ENCODE results near the gene NKIRAS2.

Gene NKIRAS2

DNA sequence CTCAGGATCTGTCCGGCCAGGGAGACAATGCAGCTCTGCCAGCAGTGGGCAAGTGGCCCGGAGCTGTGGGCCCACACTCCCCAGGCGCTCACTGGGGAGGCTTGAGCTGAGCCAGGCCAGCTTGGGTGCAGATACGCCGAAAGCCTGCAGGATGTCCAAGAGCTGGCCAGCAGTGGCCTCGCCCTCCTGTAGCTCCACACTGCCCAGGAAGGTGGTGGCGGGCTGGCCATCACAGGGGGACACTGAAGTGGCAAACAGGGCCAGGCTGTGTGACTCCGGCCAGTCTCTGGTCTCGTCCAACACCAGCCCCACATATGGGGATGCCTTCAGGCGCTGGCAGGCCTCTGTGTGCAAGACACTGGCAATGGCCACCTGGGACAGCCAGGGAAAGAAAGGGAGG is 20.9 kb downstream of the NKIRAS2 start:
- H3K36me3 ChIP-seq (ENCODE audit: control insufficient read depth in 2 of 2, insufficient read depth in 2 of 2, low read length in 2 of 2): no peaks in the 10 kb centered on the region
- H3K4me3 ChIP-seq (ENCODE audit: low read length in 2 of 2): no peak overlapping the region
- H3K27me3 ChIP-seq (ENCODE audit: control insufficient read depth in 2 of 2, insufficient read depth in 2 of 2, low read length in 2 of 2): no peaks in the 10 kb centered on the region
- H3K9me3 ChIP-seq (ENCODE audit: control insufficient read depth in 2 of 2, low read length in 2 of 2): no peaks in the 10 kb centered on the region
- H3K4me1 ChIP-seq (ENCODE audit: control insufficient read depth in 2 of 2, insufficient read depth in 2 of 2, low read length in 2 of 2): no peaks in the 10 kb centered on the region
- H3K27ac ChIP-seq (ENCODE audit: low read depth in 2 of 2, low read length in 2 of 2): no peak overlapping the region
- H3K9ac ChIP-seq (ENCODE audit: low read depth in 1 of 2, low read length in 2 of 2): no peak overlapping the region

DNA sequence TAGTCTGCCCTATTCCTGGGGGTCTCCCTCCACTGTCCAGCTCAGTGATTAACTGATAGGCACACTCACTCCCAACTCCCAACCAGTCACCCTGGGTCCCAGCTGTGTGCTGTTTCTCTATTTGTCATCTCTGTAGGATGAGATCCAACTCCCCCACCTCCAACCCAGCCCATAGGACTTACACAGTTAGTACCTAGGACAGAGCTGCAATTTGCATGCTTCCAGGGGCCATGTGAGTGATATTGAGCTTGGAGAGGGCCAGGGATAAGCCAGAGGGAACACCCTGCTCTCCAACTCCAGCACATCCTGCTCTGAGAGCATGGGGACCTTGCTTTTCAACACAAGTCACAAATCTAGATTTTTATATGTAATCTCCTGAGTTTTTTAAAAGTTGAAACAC is 21.7 kb downstream of the NKIRAS2 start:
- H3K27ac ChIP-seq (ENCODE audit: low read depth in 2 of 2, low read length in 2 of 2): no peak overlapping the region
- H3K4me1 ChIP-seq (ENCODE audit: control insufficient read depth in 2 of 2, insufficient read depth in 2 of 2, low read length in 2 of 2): no peaks in the 10 kb centered on the region
- H3K27me3 ChIP-seq (ENCODE audit: control insufficient read depth in 2 of 2, insufficient read depth in 2 of 2, low read length in 2 of 2): no peaks in the 10 kb centered on the region
- no peaks in the 10 kb centered on the region for H3K9me3 ChIP-seq (ENCODE audit: control insufficient read depth in 2 of 2, low read length in 2 of 2)
- H3K36me3 ChIP-seq (ENCODE audit: control insufficient read depth in 2 of 2, insufficient read depth in 2 of 2, low read length in 2 of 2): no peaks in the 10 kb centered on the region
- no peak overlapping the region for H3K4me3 ChIP-seq (ENCODE audit: low read length in 2 of 2)
- no peak overlapping the region for H3K9ac ChIP-seq (ENCODE audit: low read depth in 1 of 2, low read length in 2 of 2)

DNA sequence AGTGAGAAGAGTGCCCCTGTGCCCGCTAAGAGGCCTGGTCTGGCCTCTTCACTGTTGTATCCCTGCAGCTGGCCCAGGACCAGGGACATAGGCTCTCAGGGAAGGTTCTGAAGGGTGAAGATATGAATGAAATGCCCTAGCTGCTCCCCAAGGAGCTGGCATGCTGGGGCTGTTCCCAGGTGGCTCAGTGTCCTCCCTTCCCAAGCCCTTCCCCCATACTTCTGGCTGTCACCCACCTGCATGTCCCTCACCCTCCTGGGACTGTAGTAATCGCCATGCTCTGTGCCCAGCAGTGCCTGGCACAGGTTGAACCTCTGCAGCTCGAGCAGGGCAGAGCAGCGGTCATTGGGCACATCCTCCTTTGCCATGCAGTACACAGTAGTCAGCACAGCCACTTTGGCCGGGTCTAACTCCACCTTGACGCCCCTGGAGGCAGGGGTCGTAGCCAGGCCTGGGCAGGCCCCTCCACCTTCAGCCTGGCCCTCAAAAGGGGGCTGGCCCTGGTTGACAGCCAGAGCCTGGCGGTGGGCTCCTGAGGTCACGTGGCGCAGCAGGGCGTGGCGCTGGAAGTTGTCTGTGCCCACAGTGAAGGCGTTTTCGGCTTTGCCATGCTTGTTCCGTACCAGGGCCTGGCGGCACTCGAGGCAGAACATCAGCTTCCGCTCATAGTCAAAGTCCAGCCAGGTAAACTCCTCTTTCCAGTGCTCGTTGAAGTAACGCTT is 22.9 kb downstream of the NKIRAS2 start:
- Histone ChIP-seq H3K9ac (ENCODE audit: low read depth in 1 of 2, low read length in 2 of 2) (no peak overlapping the region), H3K27ac (ENCODE audit: low read depth in 2 of 2, low read length in 2 of 2) (no peak overlapping the region), H3K4me3 (ENCODE audit: low read length in 2 of 2) (no peak overlapping the region), H3K36me3 (ENCODE audit: control insufficient read depth in 2 of 2, insufficient read depth in 2 of 2, low read length in 2 of 2) (no peaks in the 10 kb centered on the region), H3K4me1 (ENCODE audit: control insufficient read depth in 2 of 2, insufficient read depth in 2 of 2, low read length in 2 of 2) (no peaks in the 10 kb centered on the region), H3K27me3 (ENCODE audit: control insufficient read depth in 2 of 2, insufficient read depth in 2 of 2, low read length in 2 of 2) (no peaks in the 10 kb centered on the region), H3K9me3 (ENCODE audit: control insufficient read depth in 2 of 2, low read length in 2 of 2) (no peaks in the 10 kb centered on the region)

DNA sequence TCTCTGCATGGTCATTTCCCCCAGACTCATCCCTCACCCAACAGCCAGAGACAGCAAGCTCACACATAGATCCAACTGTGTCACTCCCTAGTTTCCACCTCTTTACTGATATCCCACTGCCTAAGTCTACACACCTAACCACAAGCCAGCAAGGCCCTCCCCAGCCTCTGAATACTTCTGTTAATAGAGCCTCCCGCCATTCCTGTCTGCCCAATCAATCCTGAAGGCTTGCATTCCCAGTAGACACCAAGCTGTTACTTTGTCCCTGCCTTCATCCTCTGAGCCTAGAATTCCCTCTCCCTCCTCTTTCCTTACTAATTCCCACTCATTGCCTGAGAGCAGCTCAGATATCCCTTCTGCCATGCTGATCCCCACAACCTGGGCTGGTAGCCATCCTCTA is 25.8 kb downstream of the NKIRAS2 start:
- Histone ChIP-seq H3K4me3 (ENCODE audit: low read length in 2 of 2) (no peak overlapping the region), H3K36me3 (ENCODE audit: control insufficient read depth in 2 of 2, insufficient read depth in 2 of 2, low read length in 2 of 2) (no peaks in the 10 kb centered on the region), H3K9ac (ENCODE audit: low read depth in 1 of 2, low read length in 2 of 2) (no peak overlapping the region), H3K9me3 (ENCODE audit: control insufficient read depth in 2 of 2, low read length in 2 of 2) (no peaks in the 10 kb centered on the region), H3K27me3 (ENCODE audit: control insufficient read depth in 2 of 2, insufficient read depth in 2 of 2, low read length in 2 of 2) (no peaks in the 10 kb centered on the region), H3K4me1 (ENCODE audit: control insufficient read depth in 2 of 2, insufficient read depth in 2 of 2, low read length in 2 of 2) (peaks cover 6% of the 10 kb centered on the region in 2 donors), H3K27ac (ENCODE audit: low read depth in 2 of 2, low read length in 2 of 2) (no peak overlapping the region)

DNA sequence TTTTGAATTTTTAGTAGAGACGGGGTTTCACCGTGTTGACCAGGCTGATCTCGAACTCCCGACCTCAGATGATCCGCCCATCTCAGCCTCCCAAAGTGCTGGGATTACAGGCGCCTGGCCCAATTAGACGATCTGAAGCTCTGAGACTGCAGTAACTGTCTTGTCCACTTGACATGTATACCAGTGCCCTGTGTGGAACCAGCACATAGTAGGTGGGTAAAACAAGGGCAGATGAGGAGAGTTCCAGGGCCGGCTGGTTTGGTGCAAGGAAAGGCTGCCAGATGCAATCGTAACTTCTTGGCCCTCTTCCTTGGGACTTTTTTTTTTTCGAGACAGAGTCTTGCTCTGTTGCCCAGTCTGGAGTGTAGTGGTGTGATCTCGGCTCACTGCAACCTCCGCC is 27.5 kb downstream of the NKIRAS2 start:
- Histone ChIP-seq H3K27me3 (ENCODE audit: control insufficient read depth in 2 of 2, insufficient read depth in 2 of 2, low read length in 2 of 2) (peaks cover 0 to 4% of the 10 kb centered on the region in 2 donors), H3K4me3 (ENCODE audit: low read length in 2 of 2) (no peak overlapping the region), H3K36me3 (ENCODE audit: control insufficient read depth in 2 of 2, insufficient read depth in 2 of 2, low read length in 2 of 2) (no peaks in the 10 kb centered on the region), H3K9me3 (ENCODE audit: control insufficient read depth in 2 of 2, low read length in 2 of 2) (no peaks in the 10 kb centered on the region), H3K9ac (ENCODE audit: low read depth in 1 of 2, low read length in 2 of 2) (no peak overlapping the region), H3K27ac (ENCODE audit: low read depth in 2 of 2, low read length in 2 of 2) (no peak overlapping the region), H3K4me1 (ENCODE audit: control insufficient read depth in 2 of 2, insufficient read depth in 2 of 2, low read length in 2 of 2) (peaks cover 6% of the 10 kb centered on the region in 2 donors)

DNA sequence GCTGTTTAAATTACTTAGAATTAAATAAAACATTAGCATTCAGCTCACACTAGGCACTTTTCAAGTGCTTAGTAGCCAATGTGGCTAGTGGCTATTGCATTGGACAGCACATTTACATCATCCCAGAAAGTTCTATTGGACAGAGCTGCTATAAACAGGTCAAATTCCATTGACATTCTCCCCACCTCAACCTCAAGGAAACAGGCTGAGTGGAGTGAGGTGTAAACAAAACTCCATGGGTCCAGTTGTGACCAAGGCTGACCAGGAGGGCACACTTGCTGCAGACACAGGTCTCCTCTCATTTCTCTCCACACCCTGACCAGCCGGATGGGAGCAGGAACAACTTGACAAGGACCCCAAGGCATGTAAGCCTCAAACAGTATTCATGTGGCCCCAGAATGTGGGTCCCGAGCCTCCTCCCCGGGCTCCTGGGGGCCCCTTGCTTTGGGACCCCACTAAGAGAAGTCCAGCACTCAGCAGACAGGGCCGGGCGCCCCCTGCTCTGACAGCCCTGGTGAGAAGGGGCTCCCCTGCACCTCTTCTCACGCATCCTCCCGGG is 30.0 kb downstream of the NKIRAS2 start:
- H3K9me3 ChIP-seq (ENCODE audit: control insufficient read depth in 2 of 2, low read length in 2 of 2): no peaks in the 10 kb centered on the region
- H3K36me3 ChIP-seq (ENCODE audit: control insufficient read depth in 2 of 2, insufficient read depth in 2 of 2, low read length in 2 of 2): no peaks in the 10 kb centered on the region
- peaks cover 0 to 9% of the 10 kb centered on the region in 2 donors for H3K27me3 ChIP-seq (ENCODE audit: control insufficient read depth in 2 of 2, insufficient read depth in 2 of 2, low read length in 2 of 2)
- H3K4me3 ChIP-seq (ENCODE audit: low read length in 2 of 2): peak overlapping the region; percentile 66 to 69
- H3K4me1 ChIP-seq (ENCODE audit: control insufficient read depth in 2 of 2, insufficient read depth in 2 of 2, low read length in 2 of 2): peaks cover 6% of the 10 kb centered on the region in 2 donors
- peak overlapping the region; percentile 58 to 80 for H3K9ac ChIP-seq (ENCODE audit: low read depth in 1 of 2, low read length in 2 of 2)
- no peak overlapping the region for H3K27ac ChIP-seq (ENCODE audit: low read depth in 2 of 2, low read length in 2 of 2)

DNA sequence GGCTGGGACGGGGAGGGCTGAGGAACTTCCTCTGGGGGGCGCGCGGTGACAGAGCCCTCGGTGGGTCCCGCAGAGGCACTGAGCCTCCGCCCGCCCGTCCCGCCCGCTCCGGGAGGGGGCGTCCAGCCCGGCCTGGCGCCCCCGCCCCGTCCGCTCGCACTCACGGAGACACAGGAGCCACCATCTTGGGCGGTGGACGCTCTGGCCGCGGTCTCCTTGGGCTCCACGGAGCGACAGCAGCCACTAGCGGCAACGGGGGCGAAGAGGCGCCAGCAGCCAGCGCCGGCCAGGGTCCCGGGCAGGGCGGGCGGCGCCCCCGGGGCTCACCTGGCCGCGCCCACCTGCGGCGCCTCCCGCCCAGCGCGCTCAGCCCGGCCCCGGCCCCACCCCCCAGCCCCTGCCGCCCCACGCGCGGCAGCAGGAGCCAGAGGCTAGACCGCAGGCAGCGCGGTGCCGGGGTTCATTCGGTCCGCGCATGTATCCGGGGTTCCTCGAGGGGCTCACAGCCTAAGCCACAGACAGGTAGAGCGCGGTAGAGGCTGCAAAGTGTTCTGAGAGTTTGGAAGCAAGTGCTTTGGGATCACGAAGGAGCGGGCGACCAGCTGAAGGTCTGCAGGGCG is 30.6 kb downstream of the NKIRAS2 start, which contains the start of gene C17orf113:
Gene C17orf113 (minus strand): TSS at position 209 of the 620 bp plus-strand sequence. CDS start 7,225 bp downstream, outside the sequence.
- Histone ChIP-seq H3K36me3 (ENCODE audit: control insufficient read depth in 2 of 2, insufficient read depth in 2 of 2, low read length in 2 of 2) (no peaks in the 10 kb centered on the region), H3K4me3 (ENCODE audit: low read length in 2 of 2) (peak within 1 kb of the TSS; percentile 66 to 69), H3K9me3 (ENCODE audit: control insufficient read depth in 2 of 2, low read length in 2 of 2) (no peaks in the 10 kb centered on the region), H3K27ac (ENCODE audit: low read depth in 2 of 2, low read length in 2 of 2) (no peak within 1 kb of the TSS), H3K27me3 (ENCODE audit: control insufficient read depth in 2 of 2, insufficient read depth in 2 of 2, low read length in 2 of 2) (peaks cover 0 to 9% of the 10 kb centered on the region in 2 donors), H3K4me1 (ENCODE audit: control insufficient read depth in 2 of 2, insufficient read depth in 2 of 2, low read length in 2 of 2) (peaks cover 6% of the 10 kb centered on the region in 2 donors), H3K9ac (ENCODE audit: low read depth in 1 of 2, low read length in 2 of 2) (peak within 1 kb of the TSS; percentile 58 to 80)

DNA sequence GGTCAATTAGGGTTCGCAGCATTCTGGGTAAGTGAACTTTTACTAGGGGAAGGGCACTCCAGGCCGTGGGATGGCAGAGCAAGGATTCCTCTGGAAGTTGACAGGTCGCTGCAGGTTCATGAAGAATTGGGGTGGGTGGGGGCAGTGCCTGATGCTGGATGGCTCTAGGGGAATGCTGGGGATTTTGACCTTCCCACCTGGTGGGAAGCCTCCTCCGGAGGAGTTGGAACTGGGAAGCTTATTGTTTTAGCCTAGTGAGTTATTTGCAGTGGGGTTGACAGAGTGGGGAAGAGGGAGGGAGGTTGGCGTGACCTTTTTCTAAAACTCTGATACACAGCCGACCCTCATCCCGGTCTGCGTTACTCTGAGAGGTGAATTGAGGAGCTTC is 31.1 kb downstream of the NKIRAS2 start:
- H3K27me3 ChIP-seq (ENCODE audit: control insufficient read depth in 2 of 2, insufficient read depth in 2 of 2, low read length in 2 of 2): peaks cover 0 to 9% of the 10 kb centered on the region in 2 donors
- H3K27ac ChIP-seq (ENCODE audit: low read depth in 2 of 2, low read length in 2 of 2): no peak overlapping the region
- H3K4me1 ChIP-seq (ENCODE audit: control insufficient read depth in 2 of 2, insufficient read depth in 2 of 2, low read length in 2 of 2): peaks cover 6% of the 10 kb centered on the region in 2 donors
- peak overlapping the region; percentile 66 to 69 for H3K4me3 ChIP-seq (ENCODE audit: low read length in 2 of 2)
- peak overlapping the region; percentile 52 to 80 for H3K9ac ChIP-seq (ENCODE audit: low read depth in 1 of 2, low read length in 2 of 2)
- H3K9me3 ChIP-seq (ENCODE audit: control insufficient read depth in 2 of 2, low read length in 2 of 2): no peaks in the 10 kb centered on the region
- H3K36me3 ChIP-seq (ENCODE audit: control insufficient read depth in 2 of 2, insufficient read depth in 2 of 2, low read length in 2 of 2): no peaks in the 10 kb centered on the region

DNA sequence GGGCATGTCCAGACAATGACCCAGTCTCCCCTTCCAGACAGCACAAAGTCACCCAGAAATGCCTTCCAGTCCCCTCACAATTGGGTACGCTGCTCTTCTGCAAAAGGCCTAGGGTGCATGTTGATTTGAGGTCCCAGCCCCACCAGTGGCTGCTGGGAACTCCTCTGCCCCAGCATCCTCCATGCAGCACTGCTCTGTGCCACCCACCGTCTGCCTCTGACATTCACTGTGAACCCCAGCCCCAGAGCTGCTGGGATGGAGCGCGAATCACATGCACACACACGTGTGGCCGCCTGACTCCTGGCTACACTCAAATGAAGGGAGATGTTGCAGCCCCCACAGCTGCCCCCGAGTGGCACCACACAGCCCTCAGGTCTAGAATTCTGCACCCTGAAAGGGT is 31.8 kb downstream of the NKIRAS2 start:
- H3K36me3 ChIP-seq (ENCODE audit: control insufficient read depth in 2 of 2, insufficient read depth in 2 of 2, low read length in 2 of 2): no peaks in the 10 kb centered on the region
- no peak overlapping the region for H3K4me3 ChIP-seq (ENCODE audit: low read length in 2 of 2)
- H3K9me3 ChIP-seq (ENCODE audit: control insufficient read depth in 2 of 2, low read length in 2 of 2): no peaks in the 10 kb centered on the region
- no peak overlapping the region for H3K9ac ChIP-seq (ENCODE audit: low read depth in 1 of 2, low read length in 2 of 2)
- H3K27me3 ChIP-seq (ENCODE audit: control insufficient read depth in 2 of 2, insufficient read depth in 2 of 2, low read length in 2 of 2): peaks cover 0 to 9% of the 10 kb centered on the region in 2 donors
- peaks cover 6% of the 10 kb centered on the region in 2 donors for H3K4me1 ChIP-seq (ENCODE audit: control insufficient read depth in 2 of 2, insufficient read depth in 2 of 2, low read length in 2 of 2)
- no peak overlapping the region for H3K27ac ChIP-seq (ENCODE audit: low read depth in 2 of 2, low read length in 2 of 2)

DNA sequence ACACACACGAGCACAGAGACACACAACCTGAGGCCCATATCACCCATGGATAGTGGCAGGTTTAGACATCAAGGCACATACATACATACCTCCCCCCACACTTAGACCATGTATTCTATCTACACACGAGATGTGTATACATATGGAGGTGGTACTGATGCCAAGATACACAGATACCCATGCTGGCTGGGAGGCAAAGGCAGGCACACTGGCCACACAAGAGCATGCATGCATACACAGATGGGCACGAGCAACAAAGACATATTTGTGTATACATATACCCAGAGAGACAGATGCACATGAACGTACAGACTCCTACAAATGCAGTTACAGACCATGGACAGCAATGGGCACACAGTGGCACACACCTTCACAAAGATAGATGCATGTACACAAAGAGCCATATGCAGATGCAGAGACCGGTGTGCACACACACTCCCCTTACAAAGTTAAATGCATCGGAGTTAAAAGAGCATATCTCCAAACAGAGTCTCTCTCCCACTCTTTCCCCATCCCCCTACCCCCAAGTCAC is 32.5 kb downstream of the NKIRAS2 start:
- no peak overlapping the region for H3K9ac ChIP-seq (ENCODE audit: low read depth in 1 of 2, low read length in 2 of 2)
- no peak overlapping the region for H3K27ac ChIP-seq (ENCODE audit: low read depth in 2 of 2, low read length in 2 of 2)
- H3K36me3 ChIP-seq (ENCODE audit: control insufficient read depth in 2 of 2, insufficient read depth in 2 of 2, low read length in 2 of 2): no peaks in the 10 kb centered on the region
- H3K9me3 ChIP-seq (ENCODE audit: control insufficient read depth in 2 of 2, low read length in 2 of 2): no peaks in the 10 kb centered on the region
- peaks cover 6% of the 10 kb centered on the region in 2 donors for H3K4me1 ChIP-seq (ENCODE audit: control insufficient read depth in 2 of 2, insufficient read depth in 2 of 2, low read length in 2 of 2)
- no peak overlapping the region for H3K4me3 ChIP-seq (ENCODE audit: low read length in 2 of 2)
- peaks cover 0 to 9% of the 10 kb centered on the region in 2 donors for H3K27me3 ChIP-seq (ENCODE audit: control insufficient read depth in 2 of 2, insufficient read depth in 2 of 2, low read length in 2 of 2)
